GM21526 (cell line): ENCODE results near the gene RIPOR1.
A peak's percentile ranks its signal among the peaks of the same experiment; 100 is the strongest.
"Not testable (repeated sequence)": the region's sequence is repeated elsewhere in the genome, so short reads cannot be mapped to it uniquely, and the experiment has no call there.

ENCODE experiments used
- ATAC-seq: cut with Tn5 transposase; IDR thresholded peaks from one replicate; pipeline ENCODE4 v1.9.1; 2021; ENCODE audit warnings: moderate library complexity; ENCODE audit not compliant: unreplicated experiment, low FRiP score

The RIPOR1 gene

DNA sequence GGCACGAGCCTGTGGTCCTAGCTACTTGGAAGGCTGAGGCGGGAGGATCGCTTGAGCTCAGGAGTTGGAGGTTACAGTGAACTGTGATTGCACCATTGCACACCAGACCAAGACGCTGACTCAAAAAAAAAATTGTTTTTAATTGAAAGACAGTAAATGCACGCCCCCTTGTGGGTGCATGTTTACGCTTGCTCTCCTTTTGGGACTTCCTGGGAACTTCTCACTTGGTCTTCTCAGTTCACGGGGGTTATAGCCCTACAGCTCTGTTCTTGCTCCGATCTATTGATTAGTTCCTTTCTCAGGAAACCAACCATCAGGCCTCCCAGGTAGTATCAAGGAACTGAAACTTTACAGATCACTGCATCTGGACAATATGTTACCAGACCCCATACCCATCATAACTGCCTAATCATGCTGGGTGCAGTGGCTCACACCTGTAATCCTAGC, 14.2 kb upstream of the RIPOR1 start:
- ATAC-seq: no peak

DNA sequence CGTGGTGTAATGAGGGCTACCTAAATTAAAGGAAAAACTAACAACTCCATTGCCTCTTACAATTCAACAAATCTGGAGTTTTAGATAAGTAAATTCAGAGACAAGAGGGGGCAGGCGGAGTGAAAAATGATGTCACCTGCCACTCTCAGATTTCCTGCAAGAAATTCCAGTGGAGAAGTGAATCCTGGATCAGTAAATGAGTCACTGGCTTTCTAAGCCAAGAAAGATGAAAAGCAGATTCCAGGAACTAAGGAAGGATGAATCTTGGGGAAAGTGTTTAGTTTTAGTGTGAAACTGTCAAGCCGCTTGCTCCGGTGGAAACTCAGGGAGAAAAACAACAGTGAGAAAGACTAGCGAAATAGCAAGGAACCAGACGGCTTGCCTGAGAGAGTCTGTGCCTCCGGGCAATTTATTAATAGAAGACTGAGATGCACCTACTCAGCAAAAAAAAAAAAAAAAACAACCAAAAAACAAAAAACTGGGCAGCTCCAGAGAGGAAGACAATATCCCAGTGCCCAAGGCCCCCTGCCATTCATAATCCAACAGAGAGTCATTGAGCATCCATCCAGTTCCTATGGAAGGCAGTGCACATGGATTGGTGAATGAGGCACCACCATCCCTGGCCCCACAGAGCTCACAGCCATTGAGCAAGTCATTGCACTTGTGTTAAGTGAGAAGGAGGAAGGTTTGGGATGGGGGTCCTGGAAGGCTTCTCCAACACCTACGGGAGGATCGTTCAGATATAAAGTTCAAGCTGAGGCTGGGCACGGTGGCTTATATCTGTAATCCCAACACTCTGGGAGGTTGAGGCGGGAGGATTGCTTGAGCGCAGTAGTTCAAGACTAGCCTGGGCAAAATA, 12.1 kb upstream of the RIPOR1 start:
- ATAC-seq: no peak

DNA sequence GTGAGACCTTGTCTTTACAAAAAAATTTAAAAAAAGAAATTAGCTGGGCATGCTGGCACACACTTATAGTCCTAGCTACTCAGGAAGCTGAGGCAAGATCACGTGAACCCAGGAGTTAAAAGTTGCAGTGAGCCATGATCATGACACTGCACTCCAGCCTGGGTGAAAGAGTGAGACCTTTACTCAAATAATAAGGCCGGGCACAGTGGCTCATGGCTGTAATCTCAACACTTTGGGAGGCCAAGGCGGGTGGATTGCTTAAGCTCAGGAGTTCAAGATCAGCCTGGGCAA, 11.5 kb upstream of the RIPOR1 start:
- ATAC-seq: no peak

DNA sequence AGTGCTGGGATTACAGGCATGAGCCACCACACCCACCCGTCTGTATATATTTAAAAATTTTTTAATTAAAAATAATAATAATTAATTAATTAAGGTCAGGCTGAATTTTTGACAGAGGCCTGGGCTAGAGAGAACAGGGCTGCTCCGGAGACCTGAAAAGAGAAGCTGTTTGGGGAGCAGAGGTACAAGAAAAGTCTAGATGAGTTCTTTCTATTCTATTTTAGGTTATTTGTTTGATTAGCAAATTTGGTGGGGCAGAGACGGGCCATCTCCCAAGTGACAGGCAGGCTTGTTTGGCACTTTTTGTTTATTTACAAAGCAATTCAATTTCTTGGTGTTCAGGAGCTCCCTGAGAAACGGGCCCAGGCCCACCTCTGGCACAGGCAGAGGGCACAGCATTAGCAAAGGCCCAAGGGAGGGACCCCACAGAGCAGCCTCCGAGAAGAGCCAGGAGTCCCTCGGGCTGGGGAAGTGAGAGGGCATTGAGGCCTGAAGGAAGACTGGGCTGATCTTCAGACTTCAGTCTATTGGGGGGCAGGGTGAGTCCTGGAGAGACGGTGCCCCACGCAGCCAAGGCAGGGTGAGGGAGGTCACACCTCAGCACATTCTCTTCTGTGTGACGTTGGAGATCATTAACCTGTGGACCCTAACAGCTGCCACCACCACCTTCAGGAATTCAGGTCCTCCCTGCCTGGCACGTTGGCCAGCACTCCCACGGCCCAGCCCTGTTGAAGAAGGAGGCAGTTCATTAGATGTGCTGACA, 10.8 kb upstream of the RIPOR1 start:
- no peak for ATAC-seq

DNA sequence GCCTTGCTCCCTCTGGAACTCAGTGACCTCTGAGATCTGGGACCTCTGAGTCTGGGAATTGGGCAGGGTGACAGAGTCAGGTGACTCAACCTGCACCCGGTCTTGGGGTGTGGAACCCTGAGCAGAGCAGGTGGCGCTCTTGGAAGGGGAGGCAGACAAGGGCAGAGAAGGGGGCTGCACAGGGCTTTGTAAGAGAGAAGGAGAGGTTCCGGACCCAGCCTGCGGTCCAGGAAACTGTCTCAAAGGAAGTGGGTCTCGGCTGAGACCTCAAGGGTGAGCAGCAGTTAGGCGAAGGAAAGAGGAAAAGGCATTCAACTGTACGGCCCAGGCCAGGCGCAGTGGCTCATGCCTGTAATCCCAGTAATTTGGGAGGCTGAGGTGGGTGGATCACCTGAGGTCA, 10.0 kb upstream of the RIPOR1 start:
- ATAC-seq: no peak

DNA sequence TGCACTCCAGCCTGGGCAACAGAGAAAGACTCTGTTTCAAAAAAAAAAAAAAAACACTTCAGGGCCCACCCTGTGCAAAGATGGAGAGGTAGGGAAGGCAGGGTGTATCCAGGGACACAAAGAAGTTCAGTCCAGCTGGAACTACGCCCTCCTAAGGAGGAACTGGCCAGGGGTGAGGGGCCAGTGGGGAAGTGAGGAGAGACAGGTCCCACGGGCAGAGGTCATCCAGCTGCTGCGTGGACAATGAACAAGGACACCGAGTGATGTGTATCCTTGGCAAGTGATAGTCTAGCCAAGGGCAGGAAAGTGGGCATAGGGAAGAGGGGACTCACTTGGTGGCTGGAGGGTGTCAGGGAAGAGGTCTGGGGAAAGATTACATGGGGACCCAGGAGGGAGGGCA, 9.4 kb upstream of the RIPOR1 start:
- no peak for ATAC-seq

DNA sequence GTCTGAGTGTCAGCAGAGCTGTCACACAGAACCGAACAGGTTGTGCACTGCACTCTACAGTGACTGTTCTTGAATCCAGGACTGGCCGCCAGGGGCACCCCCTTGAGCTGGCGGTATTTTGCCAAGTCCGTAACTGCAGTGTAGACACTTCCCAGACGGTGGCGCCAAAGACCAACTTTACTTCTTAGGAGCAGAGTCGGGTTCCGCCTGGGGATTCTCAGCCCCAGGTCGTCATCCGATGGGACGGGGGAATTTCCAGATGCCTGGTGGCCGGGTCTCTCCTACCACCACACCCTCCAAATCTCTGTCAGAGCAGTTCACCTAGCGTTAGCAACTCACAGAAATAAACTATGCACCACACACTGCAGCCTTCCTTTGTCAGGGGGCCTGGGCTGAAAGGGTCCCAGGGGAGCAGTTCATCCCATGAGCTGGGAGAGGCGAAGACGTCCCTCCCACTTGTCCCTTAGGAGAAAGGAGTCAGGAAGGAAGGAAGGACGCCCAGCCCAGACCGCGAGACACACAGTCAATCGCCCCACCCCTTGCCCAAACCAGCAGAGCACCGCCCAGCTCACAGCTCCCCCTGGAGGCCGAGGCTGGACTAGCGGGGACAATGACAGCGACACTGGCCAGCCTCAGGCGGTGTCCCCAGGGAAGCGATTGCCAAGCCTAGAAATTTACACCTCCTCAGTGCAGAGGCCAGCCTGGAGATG, 7.4 kb upstream of the RIPOR1 start:
- ATAC-seq: peak; percentile 62

DNA sequence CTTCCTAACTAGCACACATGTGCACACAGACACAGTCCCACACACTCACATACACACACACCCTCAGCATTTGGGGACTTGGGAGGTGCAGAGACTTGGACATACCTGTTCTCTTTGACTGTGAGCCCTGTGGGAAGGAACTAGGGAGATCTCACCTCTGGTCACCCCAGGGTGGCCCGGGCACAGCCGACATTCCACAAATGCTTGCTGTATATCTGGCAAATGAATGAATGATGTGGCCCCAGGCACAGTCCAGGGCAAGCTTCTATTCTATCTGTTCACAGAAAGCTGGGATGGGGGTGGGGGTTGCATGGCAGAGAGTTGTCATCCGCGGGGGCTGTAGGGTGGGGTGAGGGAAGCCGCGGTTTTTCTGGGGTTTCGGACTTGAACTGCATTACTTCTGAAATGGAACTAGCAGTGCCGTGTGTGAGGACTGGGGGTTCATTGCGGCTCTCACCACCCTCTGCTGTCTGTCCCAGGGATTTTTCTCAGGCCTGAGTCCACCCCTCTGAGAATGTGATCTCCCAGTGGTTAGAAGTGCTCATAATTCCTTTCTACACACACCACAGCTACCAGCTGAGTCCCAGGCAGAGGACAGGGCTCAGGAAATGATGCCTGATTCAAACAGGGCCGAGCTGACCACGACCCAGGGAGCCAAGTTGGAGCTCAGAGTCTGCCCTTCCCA, 3.3 kb upstream of the RIPOR1 start:
- no peak for ATAC-seq

DNA sequence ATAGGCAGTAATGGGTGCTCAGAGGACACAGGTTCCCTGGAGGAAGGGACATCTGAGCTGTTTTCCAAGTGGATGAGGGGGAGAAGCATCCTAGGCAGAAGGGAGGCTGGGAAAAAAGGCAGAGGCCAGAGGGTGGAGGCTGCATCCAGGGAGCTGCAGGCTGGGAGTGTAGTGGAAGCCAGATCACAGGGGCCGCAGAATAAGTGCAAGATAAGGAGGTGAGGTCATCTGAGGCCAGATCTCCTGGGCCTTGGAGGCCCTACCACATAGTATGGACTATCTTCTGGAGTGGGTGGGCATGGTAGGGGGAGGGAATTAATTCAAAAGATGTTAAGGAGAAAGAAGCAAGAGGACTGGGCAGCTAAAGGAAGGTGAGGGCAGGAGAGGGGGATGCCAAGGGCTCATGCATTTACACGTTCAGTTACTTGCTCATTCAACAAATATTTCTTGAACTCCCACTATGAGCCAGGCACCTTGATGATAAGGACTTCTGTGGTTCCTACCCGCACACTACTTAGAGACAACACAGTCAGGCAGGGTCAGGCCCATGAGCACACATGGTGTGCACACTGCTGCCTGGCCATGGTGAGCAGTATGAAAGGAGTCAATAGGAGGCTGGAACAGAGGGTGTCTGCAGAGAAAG, 2.4 kb upstream of the RIPOR1 start:
- ATAC-seq: no peak

DNA sequence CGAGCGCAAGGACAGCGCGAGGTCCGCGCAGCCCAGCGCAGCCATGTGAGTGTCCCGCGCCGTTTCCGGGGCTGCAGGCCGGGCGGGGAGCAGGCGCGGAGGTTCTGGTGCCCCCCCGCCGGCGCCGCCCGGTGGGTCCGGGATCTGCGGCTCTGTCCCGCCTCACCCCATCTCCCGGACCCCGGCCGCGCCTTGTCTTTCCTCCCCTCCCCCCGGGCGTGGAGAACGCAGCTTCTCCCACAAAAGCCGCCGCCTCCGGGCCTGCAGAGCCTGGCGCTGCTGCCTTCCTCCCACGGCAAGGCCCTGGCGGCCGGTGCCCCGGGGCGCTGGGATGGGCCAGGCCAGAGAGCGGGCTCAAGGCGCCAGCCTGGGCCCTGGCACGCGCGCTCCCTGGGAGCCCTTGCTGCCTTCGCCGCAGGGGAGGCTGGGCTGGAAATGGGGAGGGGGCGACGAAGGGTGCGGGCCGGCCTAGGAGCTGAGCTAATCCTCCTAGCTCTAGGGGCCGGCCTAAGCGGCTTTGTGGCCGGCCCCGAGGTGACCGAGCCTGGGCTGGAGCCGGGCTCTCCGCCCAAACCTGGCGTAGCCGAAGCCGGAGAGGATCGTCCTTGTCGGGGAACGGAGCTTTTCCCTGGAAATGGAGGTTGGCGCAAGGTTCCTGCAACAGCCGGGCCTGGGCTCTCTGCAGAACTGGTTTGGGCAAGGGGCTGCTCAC, 397 bp downstream of the RIPOR1 start:
- no peak for ATAC-seq

DNA sequence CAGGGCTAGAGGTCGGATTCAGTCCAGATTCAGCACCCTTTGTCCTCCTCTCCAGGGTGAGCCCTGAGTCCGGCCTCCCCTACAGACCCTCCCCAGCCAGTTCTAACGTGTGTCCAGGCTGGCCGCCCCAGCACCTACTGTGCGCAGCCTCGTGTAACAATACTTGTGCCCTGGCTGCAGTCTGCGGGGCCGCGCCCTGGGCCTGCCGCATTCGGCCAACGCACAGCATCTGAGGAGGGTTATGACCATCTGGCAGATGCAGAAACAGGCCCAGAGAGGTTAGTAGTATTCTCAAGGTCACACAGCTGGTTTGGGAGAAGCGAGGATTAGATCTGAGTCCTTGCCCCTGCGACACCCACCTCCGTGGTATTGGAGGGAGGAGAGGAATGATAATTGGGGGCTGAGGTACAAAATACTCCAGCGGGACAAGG, 968 bp downstream of the RIPOR1 start:
- ATAC-seq: no peak

DNA sequence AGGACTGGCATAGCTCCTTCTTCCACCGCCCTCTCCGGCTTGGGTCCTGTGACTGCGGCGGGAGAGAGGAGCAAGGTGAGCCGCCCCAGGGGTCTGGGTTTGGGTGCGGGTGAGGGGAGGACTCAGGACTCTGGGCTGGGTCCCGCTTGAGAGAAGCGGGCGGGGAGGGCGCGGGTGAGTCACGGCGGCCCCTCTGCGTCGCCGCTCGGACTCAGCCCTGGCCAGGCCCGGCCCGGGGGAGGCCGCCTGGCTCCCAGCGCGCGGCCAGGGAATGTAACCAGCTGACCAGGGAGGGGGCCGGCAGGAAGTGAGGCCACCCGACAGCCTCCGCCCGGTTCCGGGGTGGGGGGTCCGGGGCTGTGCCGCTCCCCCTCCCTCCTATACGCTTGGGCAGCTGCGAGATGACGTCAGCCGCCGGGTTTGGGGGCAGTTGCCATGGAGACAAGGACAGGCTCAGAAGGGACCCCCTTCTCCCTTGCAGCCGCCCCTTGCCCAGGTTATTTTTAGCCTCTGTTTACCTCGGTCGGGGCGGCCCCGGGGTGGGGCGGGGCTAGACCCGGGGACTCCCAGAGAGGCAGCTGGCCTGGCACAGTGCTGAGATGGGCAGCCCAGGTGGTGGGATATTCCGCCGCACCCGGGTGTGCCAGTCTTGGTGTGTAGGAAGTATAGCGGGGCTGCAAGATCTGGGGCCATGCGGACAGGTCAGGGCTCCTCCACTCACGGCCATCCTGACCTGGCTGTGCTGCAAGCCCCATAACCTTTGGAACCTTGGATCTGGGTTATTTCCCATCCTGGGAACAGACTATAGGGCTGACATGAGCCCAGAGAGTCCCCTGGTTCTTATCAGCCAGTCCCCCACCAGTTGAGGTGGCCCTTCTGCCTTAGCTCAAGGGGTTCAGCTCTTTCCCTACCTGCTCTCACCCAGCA, 1.6 kb downstream of the RIPOR1 start:
- ATAC-seq: no peak

DNA sequence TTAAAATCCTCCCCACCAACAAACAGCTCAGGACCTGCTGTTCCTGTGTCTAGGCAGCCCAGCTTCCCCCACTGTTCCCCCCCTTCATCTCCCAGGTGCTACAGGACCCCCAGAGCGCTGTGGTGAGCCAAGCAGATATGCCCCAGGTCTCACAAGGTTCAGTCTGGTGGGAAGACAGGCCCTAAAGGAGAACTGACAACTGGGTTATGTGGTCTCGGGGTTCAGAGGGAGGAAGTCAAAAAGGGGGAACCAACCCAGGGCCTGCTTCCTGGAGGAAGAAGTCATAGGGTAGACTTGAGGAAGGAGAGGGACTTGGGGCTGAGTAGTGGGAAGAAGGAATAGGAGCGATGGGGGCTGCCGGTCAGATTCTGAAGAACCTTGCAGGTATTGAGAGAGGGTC, 2.6 kb downstream of the RIPOR1 start:
- no peak for ATAC-seq

DNA sequence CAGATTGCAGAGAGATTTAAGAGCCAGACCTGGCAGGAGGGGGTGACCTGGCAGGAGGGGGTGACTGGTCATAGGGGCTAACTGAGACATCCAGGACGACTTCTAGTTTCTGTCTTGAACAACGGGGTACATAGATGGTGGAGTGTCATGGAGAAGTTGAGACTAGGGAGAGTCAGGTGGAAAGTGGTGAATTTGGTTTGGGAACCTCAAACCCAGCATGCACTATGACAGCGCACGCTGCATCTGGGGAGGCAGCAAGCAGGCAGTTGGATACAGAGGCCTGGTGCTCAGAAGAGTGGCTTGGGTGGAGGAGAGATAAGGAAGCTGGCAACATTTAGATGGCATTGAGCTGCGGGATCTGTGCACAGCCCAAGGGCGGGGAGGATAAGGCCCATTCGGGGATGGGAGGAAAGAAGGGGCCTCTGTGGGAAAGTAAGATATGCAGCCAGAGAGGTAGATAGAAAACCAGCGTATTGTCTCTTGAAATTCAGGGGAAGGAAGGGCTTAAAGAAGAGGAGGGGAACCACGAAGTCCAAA, 4.5 kb downstream of the RIPOR1 start:
- ATAC-seq: no peak

DNA sequence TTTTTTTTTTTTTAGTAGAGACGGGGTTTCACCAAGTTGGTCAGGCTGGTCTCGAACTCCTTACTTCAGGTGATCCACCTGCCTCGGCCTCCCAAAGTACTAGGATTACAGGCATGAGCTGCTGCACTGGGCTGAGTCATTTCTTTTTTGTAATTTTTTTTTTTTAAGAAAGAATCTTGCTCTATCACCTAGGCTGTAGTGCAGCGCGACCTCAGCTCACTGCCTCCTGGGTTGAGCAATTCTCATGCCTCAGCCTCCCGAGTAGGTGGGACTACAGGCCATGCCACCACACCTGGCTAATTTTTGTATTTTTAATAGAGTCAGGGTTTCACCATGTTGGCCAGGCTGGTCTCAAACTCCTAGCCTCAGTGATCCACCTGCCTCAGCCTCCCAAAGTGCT, 5.4 kb downstream of the RIPOR1 start:
- not testable (repeated sequence) for ATAC-seq

DNA sequence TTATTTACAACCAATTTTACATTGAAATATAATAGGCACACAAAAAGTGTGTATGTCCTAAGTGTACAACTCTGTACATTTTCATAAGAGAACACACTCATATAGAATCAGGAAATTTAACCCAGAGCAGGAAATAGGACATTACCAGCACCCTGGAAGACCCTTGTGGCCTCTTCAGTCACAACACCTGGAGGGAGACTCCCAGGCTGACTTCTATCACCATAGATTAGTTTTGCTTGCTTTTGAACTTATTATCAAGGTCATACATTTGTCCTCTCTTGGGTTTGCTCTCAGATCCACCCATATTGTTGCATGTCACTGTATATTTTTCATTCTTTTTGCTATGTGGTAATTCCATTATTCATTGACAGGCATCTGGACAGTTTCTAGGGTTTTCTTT, 5.8 kb downstream of the RIPOR1 start:
- no peak for ATAC-seq

DNA sequence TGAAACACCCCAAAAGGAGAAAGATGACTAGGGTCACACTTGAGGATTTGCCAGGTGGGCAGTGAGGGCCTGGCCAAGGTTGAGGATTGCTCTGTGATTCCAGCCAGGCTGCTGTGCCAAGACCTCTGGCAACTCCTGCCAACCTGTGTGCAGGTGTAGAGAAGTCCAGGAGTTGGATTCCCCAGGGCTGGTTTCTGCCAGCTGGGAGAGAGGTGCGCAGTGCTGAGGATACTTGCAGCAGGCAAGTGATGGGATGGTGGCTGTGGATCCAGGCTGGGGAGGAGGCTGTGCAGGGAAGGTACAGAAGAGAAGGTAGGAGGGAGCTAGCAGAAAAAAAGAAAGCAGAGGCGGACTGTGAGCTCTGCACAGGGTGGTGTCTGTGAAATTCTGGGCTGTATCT, 6.6 kb downstream of the RIPOR1 start:
- ATAC-seq: no peak

DNA sequence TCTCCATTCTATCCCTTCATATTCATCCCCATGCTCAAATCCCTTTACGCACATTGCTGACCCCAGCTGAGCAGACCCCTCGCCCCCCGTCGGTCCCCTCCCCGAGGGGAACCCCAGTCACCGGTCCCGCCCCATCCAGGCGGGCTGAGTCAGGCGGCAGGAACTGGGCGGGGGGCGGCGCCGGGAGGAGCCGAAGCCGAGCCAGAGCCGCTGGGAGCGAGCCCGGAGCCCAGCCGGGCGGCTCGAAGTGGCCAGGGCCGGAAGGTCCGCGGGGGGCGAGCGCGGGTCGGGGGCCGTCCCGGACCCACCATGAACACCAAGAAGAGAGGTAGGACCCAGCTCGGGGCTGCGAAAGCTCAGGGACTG, 8.6 kb downstream of the RIPOR1 start:
- no peak for ATAC-seq
